OCI-LY3 (cell line): ENCODE measurements around the gene C10orf90.

Experiments used
- H2AFZ ChIP-seq: fragments of 200-600, 300-600 bp; shearing (Covaris generic); 2 replicates; pipeline ENCODE4 v1.6.0; 2014; ENCODE audit warnings: antibody characterized with exemption, low read depth, low read length
- H3K27ac ChIP-seq: fragments of 200-600, 300-600 bp; sonication (generic); 2 replicates; pipeline ENCODE4 v1.5.1; 2014; ENCODE audit warnings: mild to moderate bottlenecking, low read length, moderate library complexity, mixed read lengths
- H3K27me3 ChIP-seq: fragments of 200-600, 300-600 bp; sonication (generic); 2 replicates; pipeline ENCODE4 v1.6.1; 2014; ENCODE audit warnings: low read depth, low read length, mixed read lengths
- H3K36me3 ChIP-seq: fragments of 200-600, 300-600 bp; sonication (generic); replicated peaks from 2 replicates; pipeline ENCODE3; 2014; ENCODE audit warnings: low read depth, low read length, mixed read lengths
- H3K4me1 ChIP-seq: fragments of 300-600, 200-600 bp; sonication (generic); 2 replicates; pipeline ENCODE4 v1.6.1; 2014; ENCODE audit warnings: low read length, mixed read lengths
- H3K4me2 ChIP-seq: fragments of 200-600, 300-600 bp; sonication (generic); 2 replicates; pipeline ENCODE4 v1.6.1; 2014; ENCODE audit warnings: low read length, mixed read lengths
- H3K4me3 ChIP-seq: fragments of 300-600, 200-600 bp; sonication (generic); 2 replicates; pipeline ENCODE4 v1.5.1; 2014; ENCODE audit warnings: antibody characterized with exemption, mild to moderate bottlenecking, low read length, moderate library complexity
- H3K79me2 ChIP-seq: fragments of 300-600, 200-600 bp; shearing (Covaris generic); 2 replicates; pipeline ENCODE4 v1.6.1; 2014; ENCODE audit warnings: mild to moderate bottlenecking, low read length, mixed read lengths
- H3K9ac ChIP-seq: fragments of 300-600, 200-600 bp; shearing (Covaris generic); 2 replicates; pipeline ENCODE4 v1.6.0; 2014; ENCODE audit warnings: mild to moderate bottlenecking, low read length, moderate library complexity
- H3K9me3 ChIP-seq: fragments of 200-600, 300-600 bp; shearing (Covaris generic); 2 replicates; pipeline ENCODE4 v1.6.1; 2014; ENCODE audit warnings: low read length, mixed read lengths; ENCODE audit not compliant: insufficient read depth
- H4K20me1 ChIP-seq: fragments of 200-600, 300-600 bp; sonication (generic); 2 replicates; pipeline ENCODE4 v1.6.1; 2016; ENCODE audit warnings: low read length, mixed read lengths; ENCODE audit not compliant: insufficient read depth
- EZH2phosphoT487 ChIP-seq: fragments of 200-600 bp; shearing (Covaris generic); IDR thresholded peaks from 2 replicates; pipeline ENCODE4 v1.6.1; 2018; ENCODE audit warnings: antibody characterized with exemption, mixed run types, low read depth
- TF ChIP-seq, protein P1 (sequence below): fragments of 200-600, 300-600 bp; sonication (generic); IDR thresholded peaks from 2 replicates; pipeline ENCODE4 v1.5.1; 2014; ENCODE audit warnings: antibody characterized with exemption, low read length, low read depth

The C10orf90 gene

DNA sequence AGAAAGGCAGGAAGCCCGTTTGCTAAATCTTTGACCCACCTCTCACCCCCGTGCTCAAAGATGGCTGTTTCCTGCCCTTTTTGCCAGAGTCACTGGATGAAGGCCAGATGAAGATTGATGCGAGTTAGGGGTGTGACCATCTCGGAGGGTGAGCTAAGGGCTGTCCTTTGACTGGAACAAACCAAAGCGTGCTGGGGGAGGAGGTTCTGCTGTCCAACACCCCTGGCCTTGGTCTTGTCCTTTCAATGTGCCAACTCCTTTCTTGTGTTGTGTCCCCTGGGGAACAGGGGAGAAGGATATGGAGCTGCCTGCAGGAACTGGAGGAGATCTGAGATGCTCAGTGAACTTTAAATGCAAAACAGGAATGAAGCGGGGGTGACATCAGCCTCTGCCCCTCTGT, 191.9 kb downstream of the C10orf90 start:
- TF ChIP-seq EZH2phosphoT487 = no peak
- TF ChIP-seq, protein P1, sequence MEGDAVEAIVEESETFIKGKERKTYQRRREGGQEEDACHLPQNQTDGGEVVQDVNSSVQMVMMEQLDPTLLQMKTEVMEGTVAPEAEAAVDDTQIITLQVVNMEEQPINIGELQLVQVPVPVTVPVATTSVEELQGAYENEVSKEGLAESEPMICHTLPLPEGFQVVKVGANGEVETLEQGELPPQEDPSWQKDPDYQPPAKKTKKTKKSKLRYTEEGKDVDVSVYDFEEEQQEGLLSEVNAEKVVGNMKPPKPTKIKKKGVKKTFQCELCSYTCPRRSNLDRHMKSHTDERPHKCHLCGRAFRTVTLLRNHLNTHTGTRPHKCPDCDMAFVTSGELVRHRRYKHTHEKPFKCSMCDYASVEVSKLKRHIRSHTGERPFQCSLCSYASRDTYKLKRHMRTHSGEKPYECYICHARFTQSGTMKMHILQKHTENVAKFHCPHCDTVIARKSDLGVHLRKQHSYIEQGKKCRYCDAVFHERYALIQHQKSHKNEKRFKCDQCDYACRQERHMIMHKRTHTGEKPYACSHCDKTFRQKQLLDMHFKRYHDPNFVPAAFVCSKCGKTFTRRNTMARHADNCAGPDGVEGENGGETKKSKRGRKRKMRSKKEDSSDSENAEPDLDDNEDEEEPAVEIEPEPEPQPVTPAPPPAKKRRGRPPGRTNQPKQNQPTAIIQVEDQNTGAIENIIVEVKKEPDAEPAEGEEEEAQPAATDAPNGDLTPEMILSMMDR = no peak
- H3K4me2 ChIP-seq = no peak overlapping the region
- no peaks in the 10 kb centered on the region for H3K4me1 ChIP-seq
- no peaks in the 10 kb centered on the region for H3K79me2 ChIP-seq
- no peak overlapping the region for H3K4me3 ChIP-seq
- no peaks in the 10 kb centered on the region for H3K27me3 ChIP-seq
- H3K9ac ChIP-seq = no peak overlapping the region
- H4K20me1 ChIP-seq = no peaks in the 10 kb centered on the region
- H3K9me3 ChIP-seq = no peaks in the 10 kb centered on the region
- no peak overlapping the region for H3K27ac ChIP-seq
- no peak overlapping the region for H2AFZ ChIP-seq
- H3K36me3 ChIP-seq = no peaks in the 10 kb centered on the region

DNA sequence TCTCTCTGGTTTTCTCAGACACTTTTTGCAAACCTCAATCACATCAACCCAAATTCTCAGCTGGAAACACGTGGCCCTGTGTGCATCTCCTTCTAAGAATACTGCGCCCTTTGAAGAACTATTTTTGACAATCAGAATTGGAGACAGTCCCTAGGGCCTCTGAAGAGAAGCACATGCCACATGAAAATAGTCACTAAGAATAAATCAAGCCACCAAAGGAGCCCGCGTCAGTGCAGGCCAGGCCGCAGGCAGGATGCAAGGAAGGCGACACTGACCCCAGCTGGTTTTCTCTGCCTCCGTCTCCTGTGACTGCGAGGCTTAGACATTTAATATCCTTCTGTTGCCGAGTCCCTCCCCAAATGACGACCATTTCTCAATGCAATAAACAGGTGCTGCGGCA, 194.2 kb downstream of the C10orf90 start:
- H2AFZ ChIP-seq = no peak overlapping the region
- no peak overlapping the region for H3K27ac ChIP-seq
- no peak for TF ChIP-seq EZH2phosphoT487
- TF ChIP-seq, protein P1 = no peak
- no peaks in the 10 kb centered on the region for H3K36me3 ChIP-seq
- H3K9ac ChIP-seq = no peak overlapping the region
- no peaks in the 10 kb centered on the region for H3K4me1 ChIP-seq
- no peaks in the 10 kb centered on the region for H3K27me3 ChIP-seq
- no peaks in the 10 kb centered on the region for H3K9me3 ChIP-seq
- H3K4me3 ChIP-seq = no peak overlapping the region
- no peak overlapping the region for H3K4me2 ChIP-seq
- H3K79me2 ChIP-seq = no peaks in the 10 kb centered on the region
- H4K20me1 ChIP-seq = no peaks in the 10 kb centered on the region

DNA sequence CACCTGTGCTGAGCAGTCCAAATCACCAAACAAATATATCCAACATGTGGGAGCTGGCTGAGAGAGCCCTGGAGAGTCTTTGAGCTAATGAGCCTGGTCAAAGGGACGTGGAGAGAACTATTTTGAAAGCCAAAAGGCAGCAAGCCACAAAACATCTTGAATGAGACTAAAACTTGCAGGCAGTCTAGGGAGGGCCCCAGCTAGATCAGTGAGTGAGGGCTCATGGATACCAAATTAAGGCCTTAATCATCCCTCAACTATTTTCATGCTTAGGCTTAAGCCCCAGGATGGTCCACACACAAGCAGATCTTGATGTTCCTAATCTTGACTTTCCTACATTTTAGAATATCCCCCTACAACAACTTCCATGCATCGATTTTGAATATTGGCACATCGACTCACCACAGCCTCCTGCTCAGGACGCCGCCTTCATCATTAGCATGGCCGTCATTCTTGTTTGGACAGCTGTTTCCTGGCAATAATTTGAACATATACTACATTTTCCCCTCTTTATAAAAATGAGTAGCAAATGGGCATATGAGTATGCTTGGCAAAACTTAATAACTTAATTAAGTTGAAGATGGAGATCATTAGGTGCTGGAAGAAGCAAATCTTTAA, 195.3 kb downstream of the C10orf90 start:
- H3K27me3 ChIP-seq = no peaks in the 10 kb centered on the region
- no peak overlapping the region for H3K9ac ChIP-seq
- H2AFZ ChIP-seq = no peak overlapping the region
- no peaks in the 10 kb centered on the region for H3K36me3 ChIP-seq
- H3K9me3 ChIP-seq = no peaks in the 10 kb centered on the region
- TF ChIP-seq EZH2phosphoT487 = no peak
- TF ChIP-seq, protein P1 = no peak
- no peaks in the 10 kb centered on the region for H3K79me2 ChIP-seq
- no peaks in the 10 kb centered on the region for H3K4me1 ChIP-seq
- no peaks in the 10 kb centered on the region for H4K20me1 ChIP-seq
- no peak overlapping the region for H3K27ac ChIP-seq
- no peak overlapping the region for H3K4me3 ChIP-seq
- no peak overlapping the region for H3K4me2 ChIP-seq

DNA sequence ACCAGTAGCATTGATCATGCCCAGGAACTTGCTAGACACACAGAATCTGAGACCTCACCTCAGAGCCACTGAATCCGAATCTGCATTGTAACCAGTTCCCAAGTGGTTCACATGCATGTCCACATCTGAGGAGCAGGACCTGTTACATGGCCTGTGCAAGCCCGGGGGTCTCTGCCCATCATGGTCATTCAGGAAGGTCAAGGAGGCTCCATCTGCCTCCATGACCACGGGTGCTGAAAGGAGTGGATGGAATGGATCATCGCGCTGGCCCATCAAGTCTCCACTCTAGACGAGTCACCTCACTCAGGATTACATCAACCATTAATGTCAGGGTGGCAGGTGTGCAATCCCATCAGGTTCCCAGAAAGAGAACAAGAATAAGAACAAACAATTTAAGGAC, 196.5 kb downstream of the C10orf90 start:
- no peak overlapping the region for H3K4me3 ChIP-seq
- no peak overlapping the region for H3K9ac ChIP-seq

More for the DNA sequence above, 196.5 kb downstream of the C10orf90 start:
- no peaks in the 10 kb centered on the region for H3K27me3 ChIP-seq
- H3K79me2 ChIP-seq = no peaks in the 10 kb centered on the region
- no peaks in the 10 kb centered on the region for H3K9me3 ChIP-seq
- H3K36me3 ChIP-seq = no peaks in the 10 kb centered on the region
- no peaks in the 10 kb centered on the region for H4K20me1 ChIP-seq
- H3K4me1 ChIP-seq = no peaks in the 10 kb centered on the region
- TF ChIP-seq EZH2phosphoT487 = no peak
- TF ChIP-seq, protein P1 = no peak
- H3K27ac ChIP-seq = no peak overlapping the region
- H2AFZ ChIP-seq = no peak overlapping the region
- H3K4me2 ChIP-seq = no peak overlapping the region
